NCI-H1105 treated with DMSO at 0.1 percent for 48 hours (cell line): Measurements from ENCODE around the gene EIF4G1.
"Not testable (repeated sequence)": the region's sequence is repeated elsewhere in the genome, so short reads cannot be mapped to it uniquely, and the experiment has no call there.

Experiments
- DNase-seq: peaks from one replicate; lab custom pipeline; 2025; lab: John Stamatoyannopoulos, UW

Gene EIF4G1, protein sequence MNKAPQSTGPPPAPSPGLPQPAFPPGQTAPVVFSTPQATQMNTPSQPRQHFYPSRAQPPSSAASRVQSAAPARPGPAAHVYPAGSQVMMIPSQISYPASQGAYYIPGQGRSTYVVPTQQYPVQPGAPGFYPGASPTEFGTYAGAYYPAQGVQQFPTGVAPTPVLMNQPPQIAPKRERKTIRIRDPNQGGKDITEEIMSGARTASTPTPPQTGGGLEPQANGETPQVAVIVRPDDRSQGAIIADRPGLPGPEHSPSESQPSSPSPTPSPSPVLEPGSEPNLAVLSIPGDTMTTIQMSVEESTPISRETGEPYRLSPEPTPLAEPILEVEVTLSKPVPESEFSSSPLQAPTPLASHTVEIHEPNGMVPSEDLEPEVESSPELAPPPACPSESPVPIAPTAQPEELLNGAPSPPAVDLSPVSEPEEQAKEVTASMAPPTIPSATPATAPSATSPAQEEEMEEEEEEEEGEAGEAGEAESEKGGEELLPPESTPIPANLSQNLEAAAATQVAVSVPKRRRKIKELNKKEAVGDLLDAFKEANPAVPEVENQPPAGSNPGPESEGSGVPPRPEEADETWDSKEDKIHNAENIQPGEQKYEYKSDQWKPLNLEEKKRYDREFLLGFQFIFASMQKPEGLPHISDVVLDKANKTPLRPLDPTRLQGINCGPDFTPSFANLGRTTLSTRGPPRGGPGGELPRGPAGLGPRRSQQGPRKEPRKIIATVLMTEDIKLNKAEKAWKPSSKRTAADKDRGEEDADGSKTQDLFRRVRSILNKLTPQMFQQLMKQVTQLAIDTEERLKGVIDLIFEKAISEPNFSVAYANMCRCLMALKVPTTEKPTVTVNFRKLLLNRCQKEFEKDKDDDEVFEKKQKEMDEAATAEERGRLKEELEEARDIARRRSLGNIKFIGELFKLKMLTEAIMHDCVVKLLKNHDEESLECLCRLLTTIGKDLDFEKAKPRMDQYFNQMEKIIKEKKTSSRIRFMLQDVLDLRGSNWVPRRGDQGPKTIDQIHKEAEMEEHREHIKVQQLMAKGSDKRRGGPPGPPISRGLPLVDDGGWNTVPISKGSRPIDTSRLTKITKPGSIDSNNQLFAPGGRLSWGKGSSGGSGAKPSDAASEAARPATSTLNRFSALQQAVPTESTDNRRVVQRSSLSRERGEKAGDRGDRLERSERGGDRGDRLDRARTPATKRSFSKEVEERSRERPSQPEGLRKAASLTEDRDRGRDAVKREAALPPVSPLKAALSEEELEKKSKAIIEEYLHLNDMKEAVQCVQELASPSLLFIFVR (N-terminal part only)

DNA sequence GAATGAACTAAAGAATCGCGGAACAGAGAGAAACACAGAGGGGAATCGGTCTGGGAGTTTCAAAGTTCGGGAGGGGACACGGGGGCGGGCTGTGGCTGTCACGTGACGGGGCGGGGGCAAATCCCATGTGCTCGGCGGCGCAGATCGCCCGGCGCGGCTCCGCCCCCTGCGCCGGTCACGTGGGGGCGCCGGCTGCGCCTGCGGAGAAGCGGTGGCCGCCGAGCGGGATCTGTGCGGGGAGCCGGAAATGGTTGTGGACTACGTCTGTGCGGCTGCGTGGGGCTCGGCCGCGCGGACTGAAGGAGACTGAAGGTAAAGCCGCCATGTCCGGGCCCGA, at the start of gene EIF4G1:
Gene EIF4G1 (plus strand): TSS at position 244 of the 337 bp plus-strand sequence. CDS start 1,191 bp downstream, outside the sequence.
- peak; percentile 96 for DNase-seq

DNA sequence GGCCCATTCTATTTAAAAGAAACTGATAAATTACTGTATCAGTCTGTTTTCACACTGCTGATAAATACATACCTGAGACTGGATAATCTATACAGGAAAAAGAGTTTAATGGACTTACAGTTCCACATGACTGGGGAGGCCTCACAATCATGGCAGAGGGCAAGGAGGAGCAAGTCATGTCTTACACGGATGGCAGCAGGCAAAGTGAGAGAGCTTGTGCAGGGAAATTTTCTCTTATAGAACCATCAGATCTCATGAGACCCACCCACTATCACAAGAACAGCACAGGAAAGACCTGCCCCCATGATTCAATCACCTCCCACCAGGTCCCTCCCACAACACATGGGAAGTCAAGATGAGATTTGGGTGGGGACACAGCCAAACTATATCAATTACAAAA, 47.2 kb upstream of the EIF4G1 start:
- not testable (repeated sequence) for DNase-seq

DNA sequence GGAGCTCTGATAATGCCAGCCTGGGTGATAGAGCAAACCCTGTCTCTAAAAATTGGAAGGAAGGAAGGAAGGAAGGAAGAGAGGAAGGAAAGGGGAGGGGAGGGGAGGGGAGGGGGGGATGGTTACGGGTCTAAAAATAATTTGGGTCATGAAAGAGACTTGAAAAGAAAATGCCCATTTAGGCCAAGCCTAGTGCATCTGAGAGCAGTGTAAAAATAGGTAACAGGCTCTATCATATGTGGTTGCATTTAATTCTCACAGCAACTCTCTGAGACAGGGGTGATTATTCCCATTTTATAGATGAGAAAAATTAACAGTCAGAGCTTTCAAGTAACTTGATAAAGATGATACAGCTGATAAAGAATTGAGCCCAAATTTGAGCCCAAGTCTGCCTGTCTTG, 42.1 kb upstream of the EIF4G1 start:
- DNase-seq: no peak

DNA sequence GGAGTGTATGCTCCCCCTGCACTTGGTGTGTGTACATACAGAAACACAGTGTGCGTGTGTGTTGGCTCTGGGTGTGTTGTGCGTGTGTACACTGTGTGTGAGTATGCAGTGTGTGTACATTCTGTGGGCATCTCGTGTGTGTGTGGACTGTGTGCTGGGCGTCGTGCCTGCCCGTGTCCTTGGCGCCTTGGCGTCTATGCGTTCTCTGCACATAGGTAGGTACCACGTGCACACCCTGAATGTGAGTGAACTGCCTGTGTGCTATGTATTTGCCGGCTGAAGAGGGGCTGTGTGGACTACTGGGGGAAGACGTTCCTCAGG, 39.1 kb upstream of the EIF4G1 start:
- DNase-seq: no peak

DNA sequence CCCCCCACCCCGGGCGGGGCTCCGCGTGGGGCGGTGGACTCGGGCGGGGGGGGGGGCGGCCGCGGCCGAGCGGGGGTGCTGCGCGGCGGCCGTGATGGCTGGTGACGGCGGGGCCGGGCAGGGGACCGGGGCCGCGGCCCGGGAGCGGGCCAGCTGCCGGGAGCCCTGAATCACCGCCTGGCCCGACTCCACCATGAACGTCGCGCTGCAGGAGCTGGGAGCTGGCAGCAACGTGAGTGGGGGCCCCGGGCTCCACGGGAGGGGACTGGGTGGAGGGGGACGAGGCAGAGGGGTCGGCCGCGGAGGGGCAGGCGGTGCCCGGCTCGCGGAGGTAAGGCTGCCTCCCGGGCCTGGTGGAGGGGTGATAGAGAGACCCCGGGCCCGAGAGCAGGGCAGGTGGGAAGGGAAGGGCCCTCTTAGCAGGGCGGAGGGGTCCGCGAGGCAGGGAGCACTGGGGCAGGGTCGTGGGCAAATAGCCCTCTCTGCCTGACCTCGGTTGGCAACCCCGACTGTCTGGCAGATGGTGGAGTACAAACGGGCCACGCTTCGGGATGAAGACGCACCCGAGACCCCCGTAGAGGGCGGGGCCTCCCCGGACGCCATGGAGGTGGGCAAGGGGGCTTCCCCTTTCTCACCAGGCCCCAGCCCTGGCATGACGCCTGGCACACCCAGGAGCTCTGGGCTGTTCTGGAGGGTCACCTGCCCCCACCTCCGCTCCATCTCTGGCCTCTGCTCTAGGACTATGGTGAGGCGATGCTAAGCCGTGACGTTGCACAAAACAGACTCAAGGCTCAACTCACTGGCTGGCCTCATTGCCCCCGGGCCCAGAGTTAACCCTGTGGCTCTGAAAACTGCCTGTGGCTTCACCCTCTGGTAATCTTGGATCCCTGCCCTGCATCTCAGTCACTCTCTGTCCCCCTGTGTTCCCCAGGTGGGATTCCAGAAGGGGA, 38.2 kb upstream of the EIF4G1 start, which contains the start of gene ECE2:
Gene ECE2 (plus strand): TSS at position 62 of the 950 bp plus-strand sequence. CDS start 132 bp downstream, at position 194.
- DNase-seq: no peak

DNA sequence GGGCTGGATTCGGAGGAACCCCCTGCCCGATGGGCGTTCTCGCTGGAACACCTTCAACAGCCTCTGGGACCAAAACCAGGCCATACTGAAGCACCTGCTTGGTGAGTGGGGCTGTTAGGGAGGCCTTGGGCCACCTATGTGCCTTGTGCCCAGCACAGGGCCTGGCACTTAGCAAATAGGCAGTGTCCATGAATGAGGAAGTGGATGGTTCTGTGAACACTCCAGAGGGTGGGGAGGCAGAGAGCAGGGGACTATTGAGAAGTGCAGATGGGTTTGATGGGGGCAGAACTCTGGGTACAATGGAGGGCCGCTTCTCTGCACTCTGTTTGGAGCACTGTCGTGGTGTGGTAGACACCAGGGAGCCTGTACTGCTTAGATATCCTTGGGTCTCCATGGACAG, 37.0 kb upstream of the EIF4G1 start:
- DNase-seq: no peak

DNA sequence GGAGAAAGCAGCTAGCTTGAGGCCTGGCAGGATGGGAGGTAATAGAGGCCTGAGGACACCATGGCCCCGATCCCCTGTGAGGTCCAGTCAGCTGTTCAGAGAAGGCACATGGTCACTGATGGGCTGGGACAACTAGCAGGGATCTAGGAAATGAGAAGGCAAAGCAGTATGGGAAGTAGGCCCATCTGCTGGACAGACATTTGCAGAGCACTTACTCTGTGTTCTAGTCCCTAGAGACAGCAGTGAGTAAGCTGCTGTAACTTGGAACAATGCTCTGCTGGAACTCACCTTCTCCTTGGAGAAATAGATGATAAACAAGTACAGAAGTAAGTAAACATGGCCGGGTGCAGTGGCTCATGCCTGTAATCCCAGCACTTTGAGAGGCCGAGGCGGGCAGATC, 31.5 kb upstream of the EIF4G1 start:
- no peak for DNase-seq

DNA sequence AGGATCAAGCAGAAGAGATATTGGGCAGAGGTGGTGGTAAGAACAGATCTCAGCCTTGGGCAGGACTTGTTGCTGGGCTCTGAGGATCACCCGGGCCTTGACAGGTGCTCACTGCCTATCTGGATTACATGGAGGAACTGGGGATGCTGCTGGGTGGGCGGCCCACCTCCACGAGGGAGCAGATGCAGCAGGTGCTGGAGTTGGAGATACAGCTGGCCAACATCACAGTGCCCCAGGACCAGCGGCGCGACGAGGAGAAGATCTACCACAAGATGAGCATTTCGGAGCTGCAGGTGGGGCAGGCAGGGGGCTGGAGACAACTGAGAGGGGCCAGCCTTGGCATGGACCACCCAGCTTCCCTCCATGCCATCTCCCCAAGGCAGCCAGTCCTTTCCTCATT, 30.7 kb upstream of the EIF4G1 start:
- DNase-seq: no peak

DNA sequence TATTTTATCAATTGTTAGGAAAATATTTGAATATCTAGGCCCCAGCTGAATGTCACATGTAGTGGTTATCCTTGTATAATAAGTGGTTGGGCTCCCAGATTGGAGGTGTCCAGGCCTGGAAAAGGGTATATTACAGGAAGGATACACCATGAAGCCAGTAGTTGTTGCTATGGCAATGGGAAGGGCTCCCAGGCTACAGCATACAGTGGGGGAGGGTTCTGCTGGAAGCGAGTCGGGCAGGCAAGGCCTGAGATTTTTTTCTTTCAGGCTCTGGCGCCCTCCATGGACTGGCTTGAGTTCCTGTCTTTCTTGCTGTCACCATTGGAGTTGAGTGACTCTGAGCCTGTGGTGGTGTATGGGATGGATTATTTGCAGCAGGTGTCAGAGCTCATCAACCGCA, 29.7 kb upstream of the EIF4G1 start:
- peak; percentile 93 for DNase-seq

DNA sequence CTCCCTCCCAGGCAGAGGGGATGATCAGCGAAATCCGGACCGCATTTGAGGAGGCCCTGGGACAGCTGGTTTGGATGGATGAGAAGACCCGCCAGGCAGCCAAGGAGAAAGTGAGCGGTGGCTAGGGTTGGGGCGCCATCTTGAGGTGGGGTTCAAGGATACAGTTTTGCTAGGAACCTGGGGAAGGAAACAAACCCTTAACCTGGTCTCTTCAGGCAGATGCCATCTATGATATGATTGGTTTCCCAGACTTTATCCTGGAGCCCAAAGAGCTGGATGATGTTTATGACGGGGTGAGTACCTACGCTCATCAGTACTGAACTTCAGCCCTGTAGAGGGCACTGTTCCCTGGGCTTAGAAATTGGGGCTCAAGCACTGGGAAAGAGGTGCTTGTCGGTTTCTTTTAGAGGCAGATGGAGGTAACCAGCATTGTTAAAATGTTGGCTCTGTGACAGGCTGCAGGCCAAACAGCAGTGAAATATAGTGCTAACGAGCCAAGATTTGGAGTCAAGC, 24.9 kb upstream of the EIF4G1 start:
- peak; percentile 76 for DNase-seq

DNA sequence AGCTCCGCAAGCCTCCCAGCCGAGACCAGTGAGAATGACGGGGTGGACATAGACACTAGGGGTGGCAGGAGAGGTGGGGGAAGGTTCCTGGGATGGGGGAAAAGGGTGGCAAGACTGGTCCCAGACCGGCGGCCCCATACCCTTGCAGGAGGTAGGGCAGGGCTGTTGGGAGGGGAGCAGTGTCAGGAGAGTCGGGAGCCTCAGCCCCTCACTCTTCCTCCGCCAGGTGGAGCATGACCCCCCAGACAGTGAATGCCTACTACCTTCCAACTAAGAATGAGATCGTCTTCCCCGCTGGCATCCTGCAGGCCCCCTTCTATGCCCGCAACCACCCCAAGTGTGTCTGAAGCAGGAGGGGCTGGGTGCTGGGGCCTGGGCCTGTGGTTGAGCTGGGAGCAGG, 24.1 kb upstream of the EIF4G1 start:
- DNase-seq: no peak

DNA sequence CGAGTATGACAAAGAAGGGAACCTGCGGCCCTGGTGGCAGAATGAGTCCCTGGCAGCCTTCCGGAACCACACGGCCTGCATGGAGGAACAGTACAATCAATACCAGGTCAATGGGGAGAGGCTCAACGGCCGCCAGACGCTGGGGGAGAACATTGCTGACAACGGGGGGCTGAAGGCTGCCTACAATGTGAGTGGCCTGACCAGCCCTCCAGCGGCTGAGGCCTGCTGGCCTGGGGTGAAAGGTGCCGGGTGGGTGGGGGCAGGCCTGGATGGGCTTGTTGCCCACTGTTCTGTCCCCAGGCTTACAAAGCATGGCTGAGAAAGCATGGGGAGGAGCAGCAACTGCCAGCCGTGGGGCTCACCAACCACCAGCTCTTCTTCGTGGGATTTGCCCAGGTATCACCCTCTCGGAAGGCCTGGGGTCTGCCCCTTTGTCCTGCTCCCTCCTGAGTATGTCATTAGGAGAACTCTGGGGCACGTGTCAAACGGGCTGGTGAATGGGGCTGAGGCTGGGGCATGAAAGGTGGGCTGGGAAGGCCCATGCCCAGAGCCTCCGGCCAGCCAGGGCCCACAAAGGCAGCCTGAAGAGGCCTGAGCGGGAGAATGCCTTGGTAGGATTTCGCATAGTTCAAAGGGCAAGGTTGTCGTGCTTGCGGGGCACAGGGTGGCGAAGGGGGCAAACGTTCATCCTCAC, 23.2 kb upstream of the EIF4G1 start:
- no peak for DNase-seq

DNA sequence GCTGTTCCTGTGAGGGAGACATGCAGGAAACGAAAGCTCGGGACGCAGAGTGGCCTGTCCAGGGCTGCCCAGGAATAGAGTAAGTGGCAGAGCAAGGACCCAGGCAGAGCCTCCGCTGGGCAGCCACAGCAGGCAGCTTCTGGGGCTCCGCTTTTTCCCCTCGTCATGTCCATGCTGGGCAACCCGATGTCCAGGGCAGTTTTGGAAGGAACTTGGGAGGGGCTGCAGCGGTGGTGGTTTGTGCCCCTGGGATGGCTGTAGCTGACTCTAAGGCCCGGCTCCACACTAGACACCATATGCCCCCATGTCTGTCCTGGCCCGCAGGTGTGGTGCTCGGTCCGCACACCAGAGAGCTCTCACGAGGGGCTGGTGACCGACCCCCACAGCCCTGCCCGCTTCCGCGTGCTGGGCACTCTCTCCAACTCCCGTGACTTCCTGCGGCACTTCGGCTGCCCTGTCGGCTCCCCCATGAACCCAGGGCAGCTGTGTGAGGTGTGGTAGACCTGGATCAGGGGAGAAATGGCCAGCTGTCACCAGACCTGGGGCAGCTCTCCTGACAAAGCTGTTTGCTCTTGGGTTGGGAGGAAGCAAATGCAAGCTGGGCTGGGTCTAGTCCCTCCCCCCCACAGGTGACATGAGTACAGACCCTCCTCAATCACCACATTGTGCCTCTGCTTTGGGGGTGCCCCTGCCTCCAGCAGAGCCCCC, 22.5 kb upstream of the EIF4G1 start:
- no peak for DNase-seq

DNA sequence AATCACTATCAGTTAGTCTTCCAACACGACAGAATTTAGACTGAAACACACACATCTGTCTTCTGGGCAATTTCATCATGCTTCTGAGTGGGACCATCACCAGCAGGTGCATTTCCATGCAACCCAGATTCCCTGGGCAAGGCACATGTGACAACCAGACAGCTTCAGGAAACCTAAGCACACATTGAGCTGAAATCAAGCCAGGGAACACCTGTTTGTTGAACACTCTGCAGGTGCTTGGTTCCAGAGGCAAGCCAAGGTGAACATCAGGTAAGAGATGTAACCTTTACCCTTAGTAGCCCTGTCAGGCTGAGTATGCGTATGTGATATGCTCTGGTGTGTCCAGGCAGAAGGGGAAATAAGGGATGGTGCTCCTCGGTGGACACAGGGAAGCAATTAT, 18.6 kb upstream of the EIF4G1 start:
- DNase-seq: no peak

DNA sequence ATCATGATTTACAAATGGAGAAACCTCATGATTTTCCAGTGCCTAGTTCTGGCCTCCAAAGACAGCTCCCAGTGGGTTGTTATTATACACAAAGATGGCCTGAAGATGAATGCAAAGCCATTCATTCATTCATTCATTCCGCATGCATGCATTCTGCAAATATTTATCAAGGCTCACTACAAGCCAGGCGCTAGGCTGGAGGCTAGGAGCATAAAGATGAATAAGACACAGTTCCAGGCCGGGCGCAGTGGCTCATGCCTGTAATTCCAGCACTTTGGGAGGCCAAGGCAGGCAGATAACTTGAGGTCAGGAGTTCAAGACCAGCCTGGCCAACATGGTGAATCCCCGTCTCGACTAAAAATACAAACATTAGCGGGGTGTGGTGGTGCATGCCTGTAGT, 17.8 kb upstream of the EIF4G1 start:
- DNase-seq: no peak

DNA sequence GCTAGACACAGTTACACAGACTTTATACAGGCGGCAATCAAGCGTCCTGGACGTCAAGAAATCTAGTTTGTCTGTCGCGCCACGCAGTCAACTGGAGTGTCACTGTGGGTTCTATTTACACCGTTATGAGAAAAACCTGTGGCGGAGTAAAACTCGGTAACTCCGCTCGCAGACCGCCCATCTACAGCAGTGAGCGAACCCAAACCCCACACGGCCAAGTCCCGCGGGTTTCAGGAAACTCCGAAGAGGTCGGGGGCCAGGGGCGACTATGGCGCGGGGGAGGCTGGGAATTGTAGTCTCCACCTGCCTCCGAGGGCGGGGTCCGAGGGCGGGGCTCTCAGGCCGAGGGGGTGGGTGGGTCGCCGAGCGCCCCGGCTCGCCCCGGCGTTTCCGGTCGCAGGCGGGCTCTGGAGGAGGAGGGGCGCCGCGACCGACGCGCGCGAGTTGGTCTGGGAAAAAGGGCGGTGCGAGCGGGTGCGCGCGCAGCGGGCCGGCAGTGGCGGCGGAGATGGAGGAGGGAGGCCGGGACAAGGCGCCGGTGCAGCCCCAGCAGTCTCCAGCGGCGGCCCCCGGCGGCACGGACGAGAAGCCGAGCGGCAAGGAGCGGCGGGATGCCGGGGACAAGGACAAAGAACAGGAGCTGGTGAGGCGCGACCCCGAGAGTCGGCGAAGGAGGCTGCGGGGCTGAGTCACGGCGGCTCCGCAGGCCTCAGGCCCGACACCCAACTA, 15.5 kb upstream of the EIF4G1 start, which contains the start of gene PSMD2:
Gene PSMD2 (plus strand): TSS at position 483 of the 729 bp plus-strand sequence. CDS start 26 bp downstream, at position 509.
- DNase-seq: peak; percentile 98

DNA sequence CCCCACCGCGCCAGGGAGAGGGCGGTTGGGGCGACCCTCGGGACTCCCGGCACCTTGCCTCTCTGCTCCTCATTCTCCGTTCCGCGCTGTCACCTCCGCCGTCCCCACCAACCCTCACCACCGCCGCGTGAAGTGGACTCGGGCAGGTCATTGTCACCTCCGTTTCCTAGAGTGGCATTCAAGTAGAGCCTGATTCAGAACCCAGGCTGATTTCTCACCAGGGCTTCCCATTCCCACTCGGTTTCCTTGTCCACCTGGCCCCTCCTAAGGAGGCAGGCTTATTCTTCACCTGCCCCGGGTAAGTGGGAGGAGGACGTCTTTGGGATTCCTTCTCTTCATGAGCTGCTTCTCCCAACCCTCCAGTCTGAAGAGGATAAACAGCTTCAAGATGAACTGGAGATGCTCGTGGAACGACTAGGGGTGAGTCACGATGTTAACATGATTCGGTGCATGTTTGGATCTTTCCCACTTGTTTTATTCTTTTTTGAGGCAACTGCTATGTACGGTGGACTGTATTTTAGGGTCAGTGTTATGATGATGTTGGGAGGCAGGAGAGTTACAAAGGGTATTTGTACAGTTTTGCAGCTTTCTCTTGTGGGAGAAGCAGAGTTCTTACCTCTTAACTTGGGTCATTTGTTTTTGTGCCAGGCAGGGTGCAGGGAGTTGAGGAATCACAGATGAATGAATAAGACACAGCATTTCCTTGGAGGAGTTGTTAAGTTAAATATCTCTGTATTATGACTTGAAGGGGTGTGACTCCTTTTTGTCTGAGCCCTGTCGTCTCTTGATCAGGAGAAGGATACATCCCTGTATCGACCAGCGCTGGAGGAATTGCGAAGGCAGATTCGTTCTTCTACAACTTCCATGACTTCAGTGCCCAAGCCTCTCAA, 14.7 kb upstream of the EIF4G1 start:
- peak; percentile 43 for DNase-seq

DNA sequence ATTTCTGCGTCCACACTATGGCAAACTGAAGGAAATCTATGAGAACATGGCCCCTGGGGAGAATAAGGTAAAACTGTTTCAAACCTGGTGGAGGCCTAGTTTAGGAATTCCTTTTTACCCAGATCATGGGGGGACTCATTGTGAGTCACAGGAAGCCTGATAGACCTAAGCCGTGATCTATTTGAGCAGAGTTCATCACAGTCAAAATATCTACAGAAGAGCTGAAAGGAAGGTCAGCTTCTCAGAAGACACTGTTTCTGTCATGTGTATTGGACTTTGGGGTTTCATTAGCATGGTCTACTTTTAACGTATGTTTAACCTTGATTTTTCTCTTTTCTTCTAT, 14.1 kb upstream of the EIF4G1 start:
- no peak for DNase-seq
